Naive thymus-derived CD4-positive, alpha-beta T cell (primary cell): ENCODE measurements around the gene MTG1. TPM values are rescaled to one million over a fixed set of nuclear protein-coding genes. Genes with fewer than 3 reads are reported as not detected.

Experiments used
- microRNA-seq: library from miRNA; unstranded; fragments of <30 nt; microRNA quantifications from one replicate; pipeline ENCODE4 v1.2.0, GENCODE V29; 2022; ENCODE audit warnings: borderline microRNAs expressed
- polyA plus RNA-seq, 2 donors: library from polyadenylated mRNA; unstranded; fragments of 300-500 nt; fragmentation: Illumina TruSeq; gene quantifications; one replicate each; pipeline ENCODE4 v1.2.3, GENCODE V29; 2021
- total RNA-seq, 6 experiments: library from RNA in 5 of 6; stranded (reverse) in 5 of 6; gene quantifications; 1 replicate in 5 of 6; 2 replicates in 1 of 6; pipeline ENCODE4 v1.2.3 and lab custom pipeline; 2021 to 2026

MTG1 gene
- total and polyA plus RNA-seq, 7 experiments from 2014 or later = 25.6 to 67.1 (median 51.2) TPM

Small RNAs within 50 kb of the gene (microRNA-seq; reads per million reads assigned to microRNA genes)
- gene MIR3944 = not detected

Other genes with a start within 250 kb of the MTG1 start
- gene KNDC1, start 233.9 kb upstream of the MTG1 start, total RNA-seq = 1 to 10 TPM in 1 of 5 experiments, under 1 TPM in 3, not detected in 1; 0.05 to 3.6 (median 0.60) TPM
- gene KNDC1, start 233.9 kb upstream of the MTG1 start, polyA plus RNA-seq = not detected
- gene UTF1, start 163.9 kb upstream of the MTG1 start, total RNA-seq = under 1 TPM in 1 of 5 experiments, not detected in 4; 0.56 TPM
- not detected for gene UTF1, start 163.9 kb upstream of the MTG1 start, polyA plus RNA-seq
- 1 to 10 TPM in 1 of 5 experiments, under 1 TPM in 1, not detected in 3; 0.85 to 5.7 TPM for gene VENTX, start 156.3 kb upstream of the MTG1 start, total RNA-seq
- not detected for gene VENTX, start 156.3 kb upstream of the MTG1 start, polyA plus RNA-seq
- 100 to 1,000 TPM in 2 of 5 experiments, 10 to 100 TPM in 3; 19.5 to 239 (median 87.6) TPM for gene ADAM8, start 117.3 kb upstream of the MTG1 start, total RNA-seq
- gene ADAM8, start 117.3 kb upstream of the MTG1 start, polyA plus RNA-seq = 10 to 100 TPM; 22.7 to 27.8 TPM
- gene TUBGCP2, start 85.3 kb upstream of the MTG1 start, total RNA-seq = 10 to 100 TPM; 67.7 to 97.0 (median 69.5) TPM
- 10 to 100 TPM; 29.6 to 32.6 TPM for gene TUBGCP2, start 85.3 kb upstream of the MTG1 start, polyA plus RNA-seq
- 10 to 100 TPM; 29.6 to 49.8 (median 32.8) TPM for gene ZNF511, start 85.2 kb upstream of the MTG1 start, total RNA-seq
- 10 to 100 TPM; 78.9 to 88.1 TPM for gene ZNF511, start 85.2 kb upstream of the MTG1 start, polyA plus RNA-seq
- gene CALY, start 57.3 kb upstream of the MTG1 start, total RNA-seq = 1 to 10 TPM in 4 of 5 experiments, not detected in 1; 1.5 to 5.1 (median 3.4) TPM
- under 1 TPM; 0.33 to 0.91 TPM for gene CALY, start 57.3 kb upstream of the MTG1 start, polyA plus RNA-seq
- not detected for gene PRAP1, start 46.8 kb upstream of the MTG1 start, total RNA-seq
- gene PRAP1, start 46.8 kb upstream of the MTG1 start, polyA plus RNA-seq = not detected
- 10 to 100 TPM; 11.2 to 24.6 (median 16.9) TPM for gene FUOM, start 36.1 kb upstream of the MTG1 start, total RNA-seq
- gene FUOM, start 36.1 kb upstream of the MTG1 start, polyA plus RNA-seq = 10 to 100 TPM; 21.9 to 22.9 TPM
- gene ECHS1, start 20.8 kb upstream of the MTG1 start, total RNA-seq = 10 to 100 TPM; 17.5 to 39.8 (median 28.9) TPM
- gene ECHS1, start 20.8 kb upstream of the MTG1 start, polyA plus RNA-seq = 100 to 1,000 TPM in 1 of 2 donors, 10 to 100 TPM in 1; 81.9 to 104 TPM
- 1 to 10 TPM; 1.6 to 9.8 (median 7.7) TPM for gene PAOX, start 14.9 kb upstream of the MTG1 start, total RNA-seq
- 1 to 10 TPM; 6.1 to 8.7 TPM for gene PAOX, start 14.9 kb upstream of the MTG1 start, polyA plus RNA-seq
- not detected for gene SPRN, start 30.5 kb downstream of the MTG1 start, total RNA-seq
- gene SPRN, start 30.5 kb downstream of the MTG1 start, polyA plus RNA-seq = under 1 TPM; 0.10 to 0.34 TPM
- gene SCART1, start 59.8 kb downstream of the MTG1 start, total RNA-seq = 1 to 10 TPM; 2.3 to 8.6 (median 4.5) TPM
- under 1 TPM in 1 of 2 donors, not detected in 1; 0.03 TPM for gene SCART1, start 59.8 kb downstream of the MTG1 start, polyA plus RNA-seq
- gene CYP2E1, start 133.2 kb downstream of the MTG1 start, total RNA-seq = 1 to 10 TPM in 4 of 5 experiments, under 1 TPM in 1; 0.19 to 2.2 (median 1.7) TPM
- not detected for gene CYP2E1, start 133.2 kb downstream of the MTG1 start, polyA plus RNA-seq
- gene SYCE1, start 171.4 kb downstream of the MTG1 start, total RNA-seq = under 1 TPM in 3 of 5 experiments, not detected in 2; 0.22 to 0.41 (median 0.24) TPM
- gene SYCE1, start 171.4 kb downstream of the MTG1 start, polyA plus RNA-seq = under 1 TPM in 1 of 2 donors, not detected in 1; 0.61 TPM
- not detected for gene FRG2B, start 232.6 kb downstream of the MTG1 start, total RNA-seq
- not detected for gene FRG2B, start 232.6 kb downstream of the MTG1 start, polyA plus RNA-seq